Measurements from ENCODE around the gene DIPK1A. TPM values are rescaled to one million over a fixed set of nuclear protein-coding genes. Genes with fewer than 3 reads are reported as not detected.
"Not testable (repeated sequence)": the region's sequence is repeated elsewhere in the genome, so short reads cannot be mapped to it uniquely, and the experiment has no call there.

DIPK1A gene
- total and polyA plus RNA-seq, 12 donors, result 0.91 to 10.2 (median 3.0) TPM

DNA sequence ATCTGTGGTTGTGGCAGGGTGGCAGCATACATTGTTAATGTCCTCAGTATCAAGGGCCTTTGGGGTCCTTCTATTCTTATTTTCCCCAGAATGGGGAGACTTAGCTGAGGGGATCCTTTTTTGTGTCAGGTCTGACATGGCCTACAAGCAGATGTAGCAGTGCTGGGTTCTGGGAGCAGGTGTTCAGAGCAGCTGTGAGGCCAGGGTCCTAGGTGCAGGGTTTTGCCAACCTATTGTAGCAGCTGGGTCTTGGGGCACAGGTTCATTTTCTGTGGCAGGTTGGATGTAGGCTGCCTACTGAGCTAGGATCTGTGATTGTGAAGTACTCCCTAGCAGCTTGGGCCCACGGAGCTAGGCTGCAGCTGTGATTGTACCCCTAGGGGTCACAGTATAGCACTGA lies 60.1 kb downstream of the DIPK1A start:
- no peaks in the 10 kb centered on the region for H3K36me3 ChIP-seq (replicated peaks in 1 of 2)
- H3K9me3 ChIP-seq (replicated peaks in 1 of 3), result no peaks in the 10 kb centered on the region
- no peak for TF ChIP-seq POLR2A (IDR thresholded peaks at IDR 0.05)
- TF ChIP-seq, protein P1, sequence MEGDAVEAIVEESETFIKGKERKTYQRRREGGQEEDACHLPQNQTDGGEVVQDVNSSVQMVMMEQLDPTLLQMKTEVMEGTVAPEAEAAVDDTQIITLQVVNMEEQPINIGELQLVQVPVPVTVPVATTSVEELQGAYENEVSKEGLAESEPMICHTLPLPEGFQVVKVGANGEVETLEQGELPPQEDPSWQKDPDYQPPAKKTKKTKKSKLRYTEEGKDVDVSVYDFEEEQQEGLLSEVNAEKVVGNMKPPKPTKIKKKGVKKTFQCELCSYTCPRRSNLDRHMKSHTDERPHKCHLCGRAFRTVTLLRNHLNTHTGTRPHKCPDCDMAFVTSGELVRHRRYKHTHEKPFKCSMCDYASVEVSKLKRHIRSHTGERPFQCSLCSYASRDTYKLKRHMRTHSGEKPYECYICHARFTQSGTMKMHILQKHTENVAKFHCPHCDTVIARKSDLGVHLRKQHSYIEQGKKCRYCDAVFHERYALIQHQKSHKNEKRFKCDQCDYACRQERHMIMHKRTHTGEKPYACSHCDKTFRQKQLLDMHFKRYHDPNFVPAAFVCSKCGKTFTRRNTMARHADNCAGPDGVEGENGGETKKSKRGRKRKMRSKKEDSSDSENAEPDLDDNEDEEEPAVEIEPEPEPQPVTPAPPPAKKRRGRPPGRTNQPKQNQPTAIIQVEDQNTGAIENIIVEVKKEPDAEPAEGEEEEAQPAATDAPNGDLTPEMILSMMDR (IDR thresholded peaks at IDR 0.05), result no peak
- no peak overlapping the region for H3K4me3 ChIP-seq
- DNase-seq, result no peak
- intact Hi-C loops (cut with DNase I), result no loop called here
- H3K27ac ChIP-seq, result no peak overlapping the region
- no peaks in the 10 kb centered on the region for H3K27me3 ChIP-seq
- 83 to 91% (median 84%) methylated on average over 1 of the region's 1 CpG; no CpG with 5 or more reads in 1 of the 4 donors for WGBS, 4 donors
- no peaks in the 10 kb centered on the region for H3K4me1 ChIP-seq (replicated peaks in 1 of 2)

DNA sequence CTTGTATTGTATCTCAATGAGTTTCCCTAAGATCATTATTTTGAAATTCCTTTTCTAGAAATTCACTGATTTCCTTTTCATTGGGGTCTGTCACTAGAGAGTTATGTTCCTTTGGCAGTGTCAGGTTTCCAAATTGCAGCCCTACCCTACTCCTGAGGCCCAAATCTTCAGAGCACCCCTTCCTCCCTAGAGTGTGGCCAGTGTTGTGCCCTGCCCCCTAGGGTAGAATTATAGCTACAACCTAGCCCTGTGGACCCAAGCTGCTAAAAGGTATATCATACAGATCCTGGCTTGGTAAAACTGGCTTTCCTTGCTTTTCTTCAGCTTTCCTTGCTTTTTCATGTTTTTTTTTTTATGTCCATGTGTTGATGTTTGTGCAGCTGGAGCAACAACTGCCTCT lies 60.7 kb downstream of the DIPK1A start:
- Histone ChIP-seq H3K27me3 (no peaks in the 10 kb centered on the region), H3K27ac (no peak overlapping the region), H3K36me3 (replicated peaks in 1 of 2) (no peaks in the 10 kb centered on the region), H3K9me3 (replicated peaks in 1 of 3) (no peaks in the 10 kb centered on the region), H3K4me3 (no peak overlapping the region), H3K4me1 (replicated peaks in 1 of 2) (no peaks in the 10 kb centered on the region)
- intact Hi-C loops (cut with DNase I), result no loop called here
- DNase-seq, result no peak
- TF ChIP-seq, protein P1 (IDR thresholded peaks at IDR 0.05), result no peak

DNA sequence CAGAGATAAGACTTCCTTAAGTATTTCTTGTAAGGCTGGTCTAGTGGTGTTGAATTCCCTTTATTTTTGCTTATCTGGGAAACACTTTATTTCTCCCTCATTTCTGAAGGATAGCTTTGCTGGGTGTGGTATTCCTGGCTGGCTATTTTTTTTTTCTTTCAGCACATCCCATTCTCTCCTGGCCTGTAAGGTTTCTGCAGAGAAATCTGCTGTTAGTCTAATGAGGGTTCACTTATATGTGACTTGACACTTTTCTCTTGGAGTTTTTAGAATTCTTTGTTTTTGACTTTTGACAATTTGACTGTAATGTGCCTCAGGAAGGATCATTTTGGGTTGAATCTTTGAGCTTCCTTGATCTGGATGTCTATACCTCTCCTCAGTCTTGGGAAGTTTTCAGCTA lies 61.5 kb downstream of the DIPK1A start:
- H3K9me3 ChIP-seq (replicated peaks in 1 of 3), result no peaks in the 10 kb centered on the region
- TF ChIP-seq, protein P1 (IDR thresholded peaks at IDR 0.05), result no peak
- TF ChIP-seq POLR2A (IDR thresholded peaks at IDR 0.05), result no peak
- H3K4me3 ChIP-seq, result no peak overlapping the region
- intact Hi-C loops (cut with DNase I), result no loop called here
- H3K36me3 ChIP-seq (replicated peaks in 1 of 2), result no peaks in the 10 kb centered on the region
- no peak overlapping the region for H3K27ac ChIP-seq
- no peaks in the 10 kb centered on the region for H3K27me3 ChIP-seq
- no peaks in the 10 kb centered on the region for H3K4me1 ChIP-seq (replicated peaks in 1 of 2)
- no peak for DNase-seq

DNA sequence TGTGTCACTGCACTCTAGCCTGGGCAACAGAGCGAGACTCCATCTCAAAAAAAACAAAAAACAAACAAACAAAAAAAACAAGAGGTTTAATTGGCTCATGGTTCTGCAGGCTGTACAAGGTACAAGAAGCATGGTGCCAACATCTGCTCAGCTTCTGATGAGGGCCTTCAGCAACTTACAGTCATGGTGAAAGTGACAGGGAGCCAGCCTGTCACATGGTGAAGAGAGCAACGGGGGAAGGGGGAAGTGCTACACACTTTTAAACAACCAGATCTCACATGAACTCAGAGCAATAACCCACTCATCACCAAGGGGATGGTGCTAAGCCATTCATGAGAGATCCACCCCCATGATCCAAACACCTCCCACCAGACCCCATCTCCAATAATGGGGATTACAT lies 63.2 kb downstream of the DIPK1A start:
- H3K36me3 ChIP-seq (replicated peaks in 1 of 2); H3K9me3 ChIP-seq (replicated peaks in 1 of 3); H3K4me1 ChIP-seq (replicated peaks in 1 of 2); H3K27me3 ChIP-seq; H3K4me3 ChIP-seq; DNase-seq; intact Hi-C loops (cut with DNase I); H3K27ac ChIP-seq: not testable (repeated sequence)
- 61 to 75% (median 72%) methylated on average over 2 of the region's 2 CpGs for WGBS, 4 donors

DNA sequence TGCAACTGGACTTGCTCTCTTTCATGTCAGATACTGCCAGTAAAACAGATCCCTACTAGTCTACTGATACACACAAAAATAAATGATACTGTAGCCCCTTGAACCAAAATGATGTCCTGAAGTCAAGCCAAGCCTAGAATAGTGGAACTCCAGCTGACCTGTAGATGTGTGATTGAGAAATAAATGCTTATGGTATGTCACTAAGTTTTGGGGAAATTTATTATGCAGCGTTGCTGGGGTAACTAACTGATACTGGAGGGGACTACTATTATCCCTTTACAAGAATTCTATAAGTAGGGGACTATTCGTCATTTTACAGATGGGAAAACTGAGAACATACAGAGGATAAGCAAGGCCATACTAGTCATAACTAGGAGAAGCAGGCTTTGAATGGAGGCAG lies 73.8 kb downstream of the DIPK1A start:
- DNase-seq, result no peak
- intact Hi-C loops (cut with DNase I), result no loop called here
- Histone ChIP-seq H3K36me3 (replicated peaks in 1 of 2) (no peaks in the 10 kb centered on the region), H3K27me3 (no peaks in the 10 kb centered on the region), H3K27ac (no peak overlapping the region), H3K4me1 (replicated peaks in 1 of 2) (no peaks in the 10 kb centered on the region), H3K4me3 (no peak overlapping the region), H3K9me3 (replicated peaks in 1 of 3) (no peaks in the 10 kb centered on the region)
- 78 to 89% (median 84%) methylated on average over 2 of the region's 2 CpGs for WGBS, 4 donors
- TF ChIP-seq, protein P1 (IDR thresholded peaks at IDR 0.05), result no peak
- TF ChIP-seq POLR2A (IDR thresholded peaks at IDR 0.05), result no peak

Measured in adrenal gland (tissue), 12 donors.